Esophagus muscularis mucosa (tissue), 3 donors: Measurements from ENCODE around the gene MRPS16.

Source experiments
- CTCF ChIP-seq, 3 experiments: fragments of 200-600 bp in 2 of 3; fragments of 450-650 bp in 1 of 3; sonication (generic) in 2 of 3; IDR thresholded peaks; one replicate each; pipeline ENCODE4 v1.5.1; 2017 to 2019; ENCODE audit warnings: antibody characterized with exemption in 3 of 3, mild to moderate bottlenecking in 2 of 3, moderate library complexity in 1 of 3
- POLR2AphosphoS5 ChIP-seq, 2 donors: sonication (generic); formaldehyde crosslinking; IDR thresholded peaks; one replicate each; pipeline ENCODE4 v1.6.1; 2017; ENCODE audit warnings: antibody characterized with exemption in 2 of 2

GRCh38 chr10:73261362-73261995, 9.0 kb upstream of the MRPS16 start:
- TF ChIP-seq POLR2AphosphoS5 (IDR thresholded peaks at IDR 0.05), result no peak
- TF ChIP-seq CTCF (IDR thresholded peaks at IDR 0.05), result no peak
